ENCODE data around the gene GIMAP8.
"Not testable (repeated sequence)": the region's sequence is repeated elsewhere in the genome, so short reads cannot be mapped to it uniquely, and the experiment has no call there.

GIMAP8 gene

DNA sequence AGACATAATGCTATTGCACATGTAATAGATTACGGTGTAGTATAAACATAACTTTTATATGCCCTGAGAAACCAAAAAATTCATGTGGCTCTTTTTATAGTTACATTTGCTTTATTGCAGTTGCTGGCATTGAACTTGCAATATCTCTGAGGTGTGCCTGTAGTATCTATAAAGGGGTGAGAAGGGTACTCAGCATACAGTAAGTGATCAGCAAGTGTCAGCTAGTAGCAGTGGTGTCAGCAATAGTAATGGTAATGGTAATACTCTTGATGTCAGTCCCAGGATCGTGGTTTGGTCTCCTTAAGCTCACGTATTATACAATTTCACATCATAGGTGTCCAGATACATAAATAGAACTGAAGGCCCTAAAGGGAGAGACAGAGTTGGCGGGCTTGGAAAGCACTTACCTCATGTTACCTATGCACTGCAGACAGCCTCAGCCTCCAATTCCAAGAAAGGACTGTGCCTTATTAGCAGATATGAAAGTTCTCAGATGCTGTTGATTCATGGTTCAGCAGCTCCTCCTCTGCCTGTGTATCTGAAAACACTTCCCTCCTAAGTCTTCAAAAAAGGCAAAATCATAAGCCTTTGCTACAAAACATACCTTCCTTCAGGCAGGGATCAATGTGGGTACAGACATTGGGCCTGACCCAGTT lies 57.6 kb downstream of the GIMAP8 start:
- no peak for DNase-seq (ENCODE audit: low read depth in 3 of 3, low spot score in 1 of 3)

DNA sequence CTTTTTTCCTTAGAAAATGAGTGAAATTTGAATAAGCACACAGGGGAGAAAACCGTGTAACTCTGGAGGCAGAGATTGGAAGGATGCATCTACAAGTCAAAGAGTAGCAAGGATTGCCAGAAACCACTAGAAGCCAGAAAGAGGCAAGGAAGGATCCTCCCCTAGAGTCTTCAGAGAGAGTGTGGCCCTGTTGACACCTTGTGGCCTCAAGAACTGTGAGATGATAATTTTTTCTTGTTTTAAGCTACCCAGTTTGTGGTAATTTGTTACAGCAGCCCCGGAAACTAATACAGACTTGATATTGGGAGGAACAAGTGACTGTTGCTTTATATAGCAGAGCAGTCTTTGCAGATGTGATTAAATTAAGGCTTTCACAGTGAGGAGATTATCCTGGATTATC lies 60.6 kb downstream of the GIMAP8 start:
- DNase-seq (ENCODE audit: low read depth in 3 of 3, low spot score in 1 of 3) = no peak

DNA sequence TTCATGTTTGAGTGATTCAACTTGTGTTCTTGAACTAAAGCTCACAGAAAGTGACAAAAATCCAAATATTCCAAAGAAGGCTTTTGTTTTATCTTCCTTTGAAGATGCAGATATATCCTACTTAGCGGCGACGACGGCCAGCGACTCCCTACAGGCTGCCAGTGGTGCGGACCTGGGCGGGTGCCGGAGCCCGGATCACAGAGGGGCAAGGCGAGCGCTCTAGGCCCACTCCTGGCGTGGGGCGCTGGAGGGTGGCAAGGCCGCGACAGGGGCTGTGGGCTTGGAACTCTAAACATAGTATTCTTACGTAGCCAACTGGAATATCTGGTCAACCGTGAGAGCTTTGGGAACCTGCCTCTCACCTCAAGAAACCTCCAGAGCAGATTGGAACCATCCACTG lies 63.3 kb downstream of the GIMAP8 start:
- DNase-seq (ENCODE audit: low read depth in 3 of 3, low spot score in 1 of 3) = no peak

DNA sequence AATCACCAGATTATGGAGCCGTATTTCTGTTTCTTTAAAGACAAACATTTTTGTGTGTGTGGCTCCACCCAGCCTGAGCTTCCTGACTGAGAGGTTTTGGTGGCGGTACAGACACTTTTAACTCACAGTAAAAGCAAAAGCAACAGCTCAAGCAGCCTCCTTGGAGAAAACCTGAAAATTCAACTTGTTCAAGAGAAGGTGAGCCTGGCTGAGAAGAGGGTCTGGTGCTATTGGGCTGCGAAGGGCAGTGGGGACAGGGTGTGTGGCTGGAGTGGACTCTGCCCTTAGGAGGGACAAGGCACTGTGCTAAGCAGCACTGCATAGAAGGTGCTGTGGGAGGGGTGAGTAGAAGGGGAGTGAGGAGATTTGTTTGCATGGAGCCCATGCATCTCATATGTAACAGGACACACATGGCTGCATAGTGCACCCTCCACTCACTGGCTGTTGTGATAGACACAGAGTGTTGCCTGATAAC lies 64.4 kb downstream of the GIMAP8 start, which contains the start of gene GIMAP7:
TSS of gene GIMAP7 (plus strand) at position 125 of the 475 bp plus-strand sequence. CDS start 5,103 bp downstream, outside the sequence.
- DNase-seq (ENCODE audit: low read depth in 3 of 3, low spot score in 1 of 3) = peak; percentile 21 to 47 (median 37)

DNA sequence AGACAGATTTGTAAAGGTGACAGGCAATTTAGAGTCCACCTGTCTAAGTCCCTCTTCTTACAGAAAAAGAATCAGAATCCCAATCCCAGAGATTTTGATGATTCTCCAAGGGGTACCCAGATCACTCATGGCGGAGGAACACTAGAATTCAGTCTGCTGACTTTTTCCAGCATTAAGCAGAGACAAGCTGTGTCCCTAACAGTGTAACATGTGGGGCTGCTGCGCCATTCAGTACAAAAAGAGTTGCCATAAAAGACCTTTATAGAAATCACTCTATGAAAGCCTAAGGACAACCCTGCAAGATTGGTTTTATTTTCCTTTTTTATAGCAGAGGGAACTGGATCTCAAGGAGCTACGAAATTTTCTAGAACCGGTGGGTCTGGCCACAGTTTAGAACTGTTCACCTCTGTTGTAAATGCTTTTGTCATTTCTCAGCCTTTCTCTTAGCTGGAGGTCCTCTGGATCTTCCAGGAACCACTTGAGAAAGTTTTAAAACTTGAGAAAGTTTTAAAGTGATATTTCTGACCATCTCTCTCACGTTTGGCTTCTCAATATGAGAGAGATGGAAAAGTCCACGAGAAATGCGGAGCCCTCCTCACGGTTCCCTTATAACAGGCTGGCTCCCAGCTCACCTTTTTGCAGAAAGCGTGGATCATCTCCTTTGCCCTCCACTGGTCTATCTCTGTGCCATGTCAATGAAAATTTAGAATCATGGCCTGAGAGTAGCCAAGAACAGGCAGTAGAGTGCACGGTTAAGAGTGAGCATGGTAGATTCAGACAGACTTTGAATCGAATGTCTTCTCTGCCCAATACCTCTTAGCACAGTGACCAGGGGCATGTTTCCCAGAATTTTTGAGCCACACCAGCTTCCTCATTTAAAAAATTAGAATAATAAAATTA lies 65.1 kb downstream of the GIMAP8 start:
- DNase-seq (ENCODE audit: low read depth in 3 of 3, low spot score in 1 of 3) = no peak

DNA sequence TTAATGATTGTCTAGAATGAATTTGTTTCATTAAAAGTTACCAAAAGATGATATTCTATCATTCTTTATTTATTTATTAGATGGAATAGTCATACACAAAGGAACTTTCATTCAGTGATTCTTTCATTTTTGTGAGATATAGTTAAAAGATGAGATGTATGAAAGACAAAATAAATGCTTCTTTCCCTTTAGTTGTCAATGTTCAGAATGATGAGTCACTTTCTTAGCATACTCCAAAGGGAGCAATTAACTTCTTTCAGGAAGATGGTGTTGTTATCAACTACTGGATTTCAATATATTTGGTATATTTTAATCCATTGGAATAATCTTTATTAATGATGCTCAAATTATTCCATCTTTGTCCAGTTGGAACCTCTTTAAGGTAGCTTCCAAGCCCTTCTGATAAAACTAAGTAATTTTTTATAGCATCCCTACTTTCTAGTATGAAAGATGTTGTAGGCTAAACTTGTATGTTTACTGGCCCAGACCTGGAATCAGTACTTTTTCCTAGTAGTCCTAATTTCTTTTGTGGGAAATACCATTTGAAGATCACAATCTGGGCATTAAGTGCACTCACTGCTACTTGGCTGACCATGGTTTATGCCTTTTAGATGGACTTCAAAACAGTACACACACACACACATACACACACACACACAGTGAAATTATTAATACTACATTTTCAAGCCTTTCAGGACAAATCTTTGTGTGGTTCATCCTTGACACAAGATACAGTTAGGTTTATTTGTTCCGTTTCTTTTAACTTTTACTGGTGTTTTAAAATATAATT lies 66.7 kb downstream of the GIMAP8 start:
- DNase-seq (ENCODE audit: low read depth in 3 of 3, low spot score in 1 of 3) = no peak

DNA sequence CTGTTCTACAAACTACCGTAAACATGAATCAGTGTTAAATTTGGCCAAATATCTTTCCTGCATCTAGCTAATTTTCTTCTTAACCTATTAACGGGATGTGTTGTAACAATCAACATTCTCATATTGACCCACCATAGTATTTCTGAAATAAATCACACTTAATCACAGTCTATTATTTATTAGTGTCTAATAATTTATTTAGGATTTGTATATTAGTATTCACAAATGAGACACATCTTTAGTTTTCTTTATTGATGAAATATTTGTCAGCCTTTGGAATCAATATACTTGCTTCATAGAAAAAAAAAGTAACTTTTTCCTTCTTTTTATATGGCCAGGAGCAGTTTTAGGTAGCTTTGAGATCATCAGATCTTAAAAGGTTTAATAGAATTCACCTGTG lies 68.9 kb downstream of the GIMAP8 start:
- no peak for DNase-seq (ENCODE audit: low read depth in 3 of 3, low spot score in 1 of 3)

DNA sequence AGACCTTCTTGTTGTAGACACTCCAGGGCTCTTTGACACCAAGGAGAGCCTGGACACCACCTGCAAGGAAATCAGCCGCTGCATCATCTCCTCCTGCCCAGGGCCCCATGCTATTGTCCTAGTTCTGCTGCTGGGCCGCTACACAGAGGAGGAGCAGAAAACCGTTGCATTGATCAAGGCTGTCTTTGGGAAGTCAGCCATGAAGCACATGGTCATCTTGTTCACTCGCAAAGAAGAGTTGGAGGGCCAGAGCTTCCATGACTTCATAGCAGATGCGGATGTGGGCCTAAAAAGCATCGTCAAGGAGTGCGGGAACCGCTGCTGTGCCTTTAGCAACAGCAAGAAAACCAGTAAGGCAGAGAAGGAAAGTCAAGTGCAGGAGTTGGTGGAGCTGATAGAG lies 69.7 kb downstream of the GIMAP8 start:
- DNase-seq (ENCODE audit: low read depth in 3 of 3, low spot score in 1 of 3) = no peak

DNA sequence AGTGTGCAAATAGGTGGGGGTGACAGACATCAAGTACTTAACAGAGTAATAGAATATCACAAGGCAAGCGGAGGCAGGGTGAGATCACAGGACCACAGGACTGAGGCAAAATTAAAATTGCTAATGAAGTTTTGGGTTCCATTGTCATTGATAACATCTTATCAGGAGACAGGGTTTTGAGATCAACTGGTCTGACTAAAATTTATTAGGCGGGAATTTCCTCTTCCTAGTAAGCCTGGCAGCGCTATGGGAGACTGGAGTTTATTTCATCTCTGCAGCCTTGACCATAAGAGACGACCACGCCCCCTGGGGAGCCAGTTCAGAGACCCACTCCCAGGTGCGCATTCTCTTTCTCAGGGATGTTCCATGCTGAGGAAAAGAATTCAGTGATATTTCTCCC lies 72.5 kb downstream of the GIMAP8 start:
- not testable (repeated sequence) for DNase-seq (ENCODE audit: low read depth in 3 of 3, low spot score in 1 of 3)

DNA sequence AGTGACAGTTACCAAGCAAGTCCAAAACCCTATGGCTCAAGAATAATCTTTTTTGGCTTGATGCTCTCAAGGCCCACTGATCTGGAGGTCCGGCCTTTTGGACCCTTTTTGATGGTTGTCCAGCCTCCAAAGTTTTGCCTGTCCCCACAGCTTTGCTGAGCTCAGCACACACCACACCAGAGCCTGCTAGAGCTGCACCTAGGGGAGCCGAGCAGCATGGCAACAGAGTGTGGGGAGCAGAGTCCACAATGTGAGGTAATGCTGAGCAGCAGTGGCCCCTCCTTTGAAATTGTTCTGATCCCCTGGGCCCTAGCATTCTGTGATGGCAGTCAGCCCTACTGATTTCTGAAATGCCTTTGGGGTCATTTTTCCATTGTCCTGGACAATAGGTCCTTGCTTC lies 73.6 kb downstream of the GIMAP8 start:
- DNase-seq (ENCODE audit: low read depth in 3 of 3, low spot score in 1 of 3) = no peak
